Chondrocyte (in vitro differentiated cells): ENCODE measurements around the gene TACR1. TPM values are rescaled to one million over a fixed set of nuclear protein-coding genes. Genes with fewer than 3 reads are reported as not detected.

Experiments
- DNase-seq: peaks from one replicate; pipeline ENCODE4 v3.0.0; 2021; ENCODE audit warnings: mixed read lengths, low spot score
- H3K27ac Mint-ChIP-seq: one replicate; pipeline ENCODE4 v1.8.0; 2021; ENCODE audit warnings: mild to moderate bottlenecking, moderate library complexity, mixed read lengths; ENCODE audit not compliant: unreplicated experiment
- H3K27me3 Mint-ChIP-seq: 2 replicates; pipeline ENCODE4 v1.8.0; 2021; ENCODE audit warnings: low read depth, mixed read lengths
- H3K36me3 Mint-ChIP-seq: 2 replicates; pipeline ENCODE4 v1.8.0; 2021; ENCODE audit warnings: low read depth, mixed read lengths
- H3K4me1 Mint-ChIP-seq: 2 replicates; pipeline ENCODE4 v1.8.0; 2021; ENCODE audit warnings: low read depth, mild to moderate bottlenecking, mixed read lengths
- H3K4me3 Mint-ChIP-seq: one replicate; pipeline ENCODE4 v1.8.0; 2021; ENCODE audit warnings: mild to moderate bottlenecking, moderate library complexity, mixed read lengths; ENCODE audit not compliant: unreplicated experiment
- H3K9me3 Mint-ChIP-seq: 2 replicates; pipeline ENCODE4 v1.8.0; 2021; ENCODE audit warnings: low read depth, mixed read lengths
- total RNA-seq: library from RNA; stranded (reverse); gene quantifications from 3 replicates; pipeline ENCODE4 v1.2.1, GENCODE V29; 2021
- TF ChIP-seq, protein P1 (sequence below): fragments of 200-600 bp; sonication (generic); IDR thresholded peaks from 2 replicates; pipeline ENCODE4 v1.5.0; 2021; ENCODE audit warnings: antibody characterized with exemption, mild to moderate bottlenecking, moderate library complexity

TACR1 gene
- total RNA-seq, 1 donor from 2014 or later, result not detected

DNA sequence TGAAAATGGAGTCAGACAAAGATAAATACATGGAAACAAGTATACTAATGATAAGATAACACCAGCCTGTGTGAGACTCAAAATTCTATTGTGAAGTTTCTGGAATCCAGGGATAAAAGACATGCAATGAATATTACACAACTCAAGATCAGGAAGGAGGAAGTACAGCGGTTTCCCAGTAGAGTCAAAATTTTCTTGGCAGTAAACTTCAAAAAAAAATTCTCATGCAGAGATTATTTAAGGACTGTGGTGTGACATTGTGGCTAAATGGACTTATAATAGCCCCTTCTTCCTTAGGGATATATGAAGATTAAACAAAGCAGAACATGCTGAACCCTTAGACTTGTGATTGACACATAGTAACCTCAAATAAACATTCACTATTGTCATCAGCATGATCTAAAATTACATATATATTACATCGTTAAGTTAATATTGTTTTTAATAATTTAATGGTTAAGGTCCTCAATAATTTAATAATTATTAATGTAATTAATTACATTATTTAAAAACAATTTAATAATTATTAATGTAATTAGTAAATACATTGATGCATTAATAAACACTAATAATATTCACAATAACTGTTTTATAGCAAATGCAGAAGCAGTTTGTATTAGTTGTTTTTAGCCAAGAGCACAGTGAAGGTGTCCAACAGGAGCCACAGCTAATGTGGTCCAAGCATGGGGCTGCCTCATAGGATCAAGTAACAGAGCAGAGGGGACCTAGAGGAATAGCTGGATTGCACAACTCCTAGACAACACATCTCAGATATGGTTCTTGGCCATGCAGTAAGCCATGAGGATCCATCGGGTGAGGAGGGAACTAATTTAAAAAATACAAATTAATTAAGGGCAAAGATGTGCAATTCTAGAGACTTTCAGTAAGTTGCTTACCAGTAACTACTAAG lies 163.6 kb downstream of the TACR1 start:
- no peaks in the 10 kb centered on the region for H3K9me3 Mint-ChIP-seq
- no peak for DNase-seq
- no peak overlapping the region for H3K4me3 Mint-ChIP-seq
- H3K4me1 Mint-ChIP-seq, result no peaks in the 10 kb centered on the region
- H3K27me3 Mint-ChIP-seq, result no peaks in the 10 kb centered on the region
- TF ChIP-seq, protein P1, sequence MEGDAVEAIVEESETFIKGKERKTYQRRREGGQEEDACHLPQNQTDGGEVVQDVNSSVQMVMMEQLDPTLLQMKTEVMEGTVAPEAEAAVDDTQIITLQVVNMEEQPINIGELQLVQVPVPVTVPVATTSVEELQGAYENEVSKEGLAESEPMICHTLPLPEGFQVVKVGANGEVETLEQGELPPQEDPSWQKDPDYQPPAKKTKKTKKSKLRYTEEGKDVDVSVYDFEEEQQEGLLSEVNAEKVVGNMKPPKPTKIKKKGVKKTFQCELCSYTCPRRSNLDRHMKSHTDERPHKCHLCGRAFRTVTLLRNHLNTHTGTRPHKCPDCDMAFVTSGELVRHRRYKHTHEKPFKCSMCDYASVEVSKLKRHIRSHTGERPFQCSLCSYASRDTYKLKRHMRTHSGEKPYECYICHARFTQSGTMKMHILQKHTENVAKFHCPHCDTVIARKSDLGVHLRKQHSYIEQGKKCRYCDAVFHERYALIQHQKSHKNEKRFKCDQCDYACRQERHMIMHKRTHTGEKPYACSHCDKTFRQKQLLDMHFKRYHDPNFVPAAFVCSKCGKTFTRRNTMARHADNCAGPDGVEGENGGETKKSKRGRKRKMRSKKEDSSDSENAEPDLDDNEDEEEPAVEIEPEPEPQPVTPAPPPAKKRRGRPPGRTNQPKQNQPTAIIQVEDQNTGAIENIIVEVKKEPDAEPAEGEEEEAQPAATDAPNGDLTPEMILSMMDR, result no peak
- H3K36me3 Mint-ChIP-seq, result no peaks in the 10 kb centered on the region
- H3K27ac Mint-ChIP-seq, result no peak overlapping the region

DNA sequence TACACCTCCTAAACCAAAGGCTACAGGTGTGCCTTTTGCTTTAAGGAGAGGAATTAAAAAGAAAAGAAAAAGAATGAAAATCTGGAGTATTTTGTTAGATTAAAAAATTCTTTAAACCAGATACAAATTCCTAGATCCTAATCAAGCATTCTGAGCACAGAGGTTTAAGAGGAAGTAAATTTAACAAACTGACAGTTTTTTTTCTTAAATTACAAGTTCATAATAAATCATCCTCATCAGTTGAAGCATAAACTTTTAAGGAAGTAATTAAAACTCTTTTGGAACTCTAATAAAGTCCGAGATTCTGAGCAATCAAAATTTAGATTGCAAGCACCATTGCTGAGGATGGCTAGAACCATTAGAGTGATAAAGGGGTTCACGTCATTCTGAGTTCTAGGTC lies 165.8 kb downstream of the TACR1 start:
- TF ChIP-seq, protein P1, result no peak
- no peaks in the 10 kb centered on the region for H3K9me3 Mint-ChIP-seq
- no peak for DNase-seq
- H3K27ac Mint-ChIP-seq, result no peak overlapping the region
- no peaks in the 10 kb centered on the region for H3K4me1 Mint-ChIP-seq
- no peaks in the 10 kb centered on the region for H3K27me3 Mint-ChIP-seq
- H3K36me3 Mint-ChIP-seq, result no peaks in the 10 kb centered on the region
- no peak overlapping the region for H3K4me3 Mint-ChIP-seq

GRCh38 chr2:75031906-75032803 lies 167.2 kb downstream of the TACR1 start:
- Mint-ChIP-seq H3K9me3 (no peaks in the 10 kb centered on the region), H3K36me3 (no peaks in the 10 kb centered on the region), H3K4me3 (no peak overlapping the region), H3K27me3 (no peaks in the 10 kb centered on the region), H3K4me1 (no peaks in the 10 kb centered on the region), H3K27ac (no peak overlapping the region)
- TF ChIP-seq, protein P1, result no peak
- no peak for DNase-seq

DNA sequence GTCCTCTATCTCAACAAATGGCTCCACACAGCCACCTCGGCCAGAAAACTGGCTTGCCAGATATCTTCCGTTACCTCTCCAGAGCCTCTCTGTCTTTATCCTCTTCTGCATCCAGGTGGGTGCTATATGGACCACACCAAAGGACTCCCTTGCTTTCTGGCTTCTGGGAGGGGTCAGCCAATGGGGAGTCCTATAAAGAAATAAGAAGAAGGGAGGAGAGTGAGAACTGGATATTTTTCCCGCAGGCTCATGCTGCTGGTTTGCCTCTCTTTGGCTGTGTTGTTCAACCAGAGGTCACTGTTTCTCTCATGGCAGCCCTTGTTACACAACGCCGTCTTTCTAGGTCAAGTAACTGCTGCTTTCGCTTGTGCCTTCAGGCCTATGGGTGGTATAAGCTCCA lies 168.1 kb downstream of the TACR1 start:
- H3K4me3 Mint-ChIP-seq, result no peak overlapping the region
- no peaks in the 10 kb centered on the region for H3K9me3 Mint-ChIP-seq
- DNase-seq, result no peak
- H3K27me3 Mint-ChIP-seq, result no peaks in the 10 kb centered on the region
- TF ChIP-seq, protein P1, result no peak
- no peaks in the 10 kb centered on the region for H3K36me3 Mint-ChIP-seq
- no peaks in the 10 kb centered on the region for H3K4me1 Mint-ChIP-seq
- no peak overlapping the region for H3K27ac Mint-ChIP-seq
